SU-DHL-6 (cell line): ENCODE data around the gene ZNF333.

ENCODE experiments used
- H2AFZ ChIP-seq: fragments of 200-600 bp; sonication (generic); 2 replicates; pipeline ENCODE4 v1.6.1; 2014; ENCODE audit warnings: low read depth, mild to moderate bottlenecking, moderate library complexity, mixed read lengths, antibody characterized with exemption, low read length; ENCODE audit not compliant: severe bottlenecking
- H3F3A ChIP-seq: fragments of 200-600 bp; shearing (Covaris generic); 2 replicates; pipeline ENCODE4 v1.6.0; 2016; ENCODE audit warnings: antibody characterized with exemption, mild to moderate bottlenecking; ENCODE audit not compliant: insufficient read depth
- H3K27ac ChIP-seq: fragments of 200-600 bp; sonication (generic); 2 replicates; pipeline ENCODE4 v1.5.1; 2016; ENCODE audit warnings: low read depth, mild to moderate bottlenecking, low read length, moderate library complexity, mixed read lengths
- H3K27me3 ChIP-seq: fragments of 200-600 bp; sonication (generic), shearing (Covaris generic); 2 replicates; pipeline ENCODE4 v1.6.0; 2014; ENCODE audit warnings: mild to moderate bottlenecking, low read length
- H3K36me3 ChIP-seq: fragments of 200-600 bp; sonication (generic); 2 replicates; pipeline ENCODE4 v1.6.1; 2014; ENCODE audit warnings: mild to moderate bottlenecking, low read length, mixed read lengths
- H3K4me2 ChIP-seq: fragments of 300-600, 200-600 bp; shearing (Covaris generic), sonication (generic); 2 replicates; pipeline ENCODE4 v1.6.0; 2014; ENCODE audit warnings: low read length, low read depth, mild to moderate bottlenecking; ENCODE audit not compliant: poor library complexity, severe bottlenecking
- H3K4me3 ChIP-seq: fragments of 200-600 bp; sonication (generic); 2 replicates; pipeline ENCODE4 v1.5.1; 2014; ENCODE audit warnings: antibody characterized with exemption, low read length, mild to moderate bottlenecking, mixed read lengths; ENCODE audit not compliant: insufficient read depth, poor library complexity, severe bottlenecking
- H3K79me2 ChIP-seq: fragments of 200-600 bp; sonication (generic); 2 replicates; pipeline ENCODE4 v1.6.1; 2014; ENCODE audit warnings: mild to moderate bottlenecking, low read length, moderate library complexity; ENCODE audit not compliant: insufficient read depth
- H3K9ac ChIP-seq: fragments of 200-600 bp; sonication (generic); 2 replicates; pipeline ENCODE4 v1.7.0; 2014; ENCODE audit warnings: mild to moderate bottlenecking, low read length
- H3K9me2 ChIP-seq: fragments of 200-600 bp; sonication (generic); replicated peaks from 2 replicates; pipeline ENCODE4 v1.6.1; 2014; ENCODE audit warnings: low read length; ENCODE audit not compliant: insufficient read depth
- H3K9me3 ChIP-seq: fragments of 200-600 bp; sonication (generic); 2 replicates; pipeline ENCODE4 v1.6.1; 2014; ENCODE audit warnings: low read length, mixed read lengths; ENCODE audit not compliant: insufficient read depth
- H4K20me1 ChIP-seq: fragments of 200-600 bp; sonication (generic); 2 replicates; pipeline ENCODE4 v1.6.1; 2014; ENCODE audit warnings: low read depth, mild to moderate bottlenecking, antibody characterized with exemption, low read length, moderate library complexity, mixed read lengths
- EZH2phosphoT487 ChIP-seq: fragments of 200-600 bp; sonication (generic), shearing (Covaris generic); conservative IDR thresholded peaks from 2 replicates; pipeline ENCODE4 v1.6.1; 2018; ENCODE audit warnings: mild to moderate bottlenecking, antibody characterized with exemption, low read length, moderate library complexity, mixed read lengths
- TF ChIP-seq, protein P1 (sequence below): fragments of 200-600 bp; sonication (generic); IDR thresholded peaks from one replicate; pipeline ENCODE4 v1.5.1; 2017; ENCODE audit warnings: antibody characterized with exemption, mild to moderate bottlenecking, low read length, moderate library complexity; ENCODE audit not compliant: insufficient read depth, poor library complexity, severe bottlenecking

Gene ZNF333

DNA sequence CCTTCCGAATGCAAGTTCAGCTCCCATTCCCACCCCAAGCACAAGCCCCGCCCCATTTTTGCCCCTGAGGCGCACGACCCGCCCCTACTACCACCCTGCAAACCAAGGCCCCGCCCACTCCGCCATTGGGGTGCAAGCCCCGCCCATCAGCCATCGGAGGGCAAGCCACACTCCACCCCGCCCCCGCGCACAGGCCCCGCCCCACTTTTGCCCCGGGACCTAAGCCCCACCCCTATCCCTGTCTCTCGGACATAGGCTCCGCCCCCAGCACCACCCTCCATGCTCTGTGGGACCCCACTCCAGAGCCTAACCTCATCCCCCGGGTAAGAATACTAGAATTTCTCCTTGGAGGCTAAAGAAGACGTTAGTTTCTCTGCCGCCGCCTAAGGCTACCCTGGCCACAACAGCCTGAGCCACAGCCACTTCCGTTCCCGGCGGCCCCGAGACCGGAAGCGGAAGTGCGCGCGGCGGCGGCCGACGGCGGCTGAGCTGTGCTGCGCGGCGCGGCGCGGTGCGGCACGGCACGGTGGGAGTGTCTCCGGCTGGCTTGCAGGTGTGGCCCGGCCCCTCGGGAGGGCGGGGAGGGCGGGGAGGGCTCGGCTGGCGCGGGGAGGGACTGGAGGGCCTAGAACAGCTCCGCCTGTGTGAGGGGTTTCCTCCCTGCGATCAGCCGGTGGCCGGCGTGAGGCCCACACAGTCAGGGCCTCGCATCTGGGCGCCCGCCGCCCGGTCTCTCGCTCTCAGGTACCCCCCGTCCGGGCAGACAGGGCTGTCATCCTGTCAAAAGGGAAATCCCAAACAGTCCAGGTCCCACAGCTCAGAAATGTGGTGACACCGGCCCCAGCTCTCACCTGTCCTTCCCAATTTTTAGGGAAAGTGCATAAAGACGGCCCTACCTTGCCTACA is at the start of gene ZNF333:
ZNF333 (plus strand) TSS at position 451 of the 906 bp plus-strand sequence. CDS start 3,444 bp downstream, outside the sequence.
- Histone ChIP-seq H3K9me2 (no peaks in the 10 kb centered on the region), H4K20me1 (no peaks in the 10 kb centered on the region), H3K27me3 (no peaks in the 10 kb centered on the region), H3K27ac (peak within 1 kb of the TSS; percentile 98), H3K79me2 (no peaks in the 10 kb centered on the region), H3K4me3 (peak within 1 kb of the TSS; percentile 100), H3K4me2 (peak within 1 kb of the TSS; percentile 100), H2AFZ (peak within 1 kb of the TSS; percentile 97), H3F3A (peaks cover 11% of the 10 kb centered on the region), H3K9me3 (no peaks in the 10 kb centered on the region), H3K36me3 (no peaks in the 10 kb centered on the region), H3K9ac (peak within 1 kb of the TSS; percentile 87)
- TF ChIP-seq EZH2phosphoT487 = no peak
- TF ChIP-seq, protein P1, sequence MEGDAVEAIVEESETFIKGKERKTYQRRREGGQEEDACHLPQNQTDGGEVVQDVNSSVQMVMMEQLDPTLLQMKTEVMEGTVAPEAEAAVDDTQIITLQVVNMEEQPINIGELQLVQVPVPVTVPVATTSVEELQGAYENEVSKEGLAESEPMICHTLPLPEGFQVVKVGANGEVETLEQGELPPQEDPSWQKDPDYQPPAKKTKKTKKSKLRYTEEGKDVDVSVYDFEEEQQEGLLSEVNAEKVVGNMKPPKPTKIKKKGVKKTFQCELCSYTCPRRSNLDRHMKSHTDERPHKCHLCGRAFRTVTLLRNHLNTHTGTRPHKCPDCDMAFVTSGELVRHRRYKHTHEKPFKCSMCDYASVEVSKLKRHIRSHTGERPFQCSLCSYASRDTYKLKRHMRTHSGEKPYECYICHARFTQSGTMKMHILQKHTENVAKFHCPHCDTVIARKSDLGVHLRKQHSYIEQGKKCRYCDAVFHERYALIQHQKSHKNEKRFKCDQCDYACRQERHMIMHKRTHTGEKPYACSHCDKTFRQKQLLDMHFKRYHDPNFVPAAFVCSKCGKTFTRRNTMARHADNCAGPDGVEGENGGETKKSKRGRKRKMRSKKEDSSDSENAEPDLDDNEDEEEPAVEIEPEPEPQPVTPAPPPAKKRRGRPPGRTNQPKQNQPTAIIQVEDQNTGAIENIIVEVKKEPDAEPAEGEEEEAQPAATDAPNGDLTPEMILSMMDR = no peak

DNA sequence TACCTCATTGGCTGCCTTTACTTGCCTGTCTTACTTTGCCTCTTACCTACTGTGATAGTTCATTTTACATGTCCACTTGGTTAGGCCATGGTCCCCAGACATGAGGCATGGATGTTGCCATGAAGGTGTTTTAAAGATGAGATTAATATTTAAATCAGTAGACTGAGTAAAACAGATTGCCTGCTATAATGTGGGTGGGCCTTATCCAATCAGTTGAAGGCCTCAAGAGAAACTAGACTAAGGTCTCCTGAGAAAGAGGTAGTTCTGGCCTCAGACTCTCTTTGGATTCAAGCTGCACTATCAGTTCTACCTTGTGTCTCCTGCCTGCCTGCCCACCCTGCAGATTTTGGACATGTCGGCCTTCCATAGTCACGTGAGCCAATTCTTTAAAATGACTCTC is 41.3 kb upstream of the ZNF333 start:
- H3K9me3 ChIP-seq = no peaks in the 10 kb centered on the region
- TF ChIP-seq, protein P1 = no peak
- TF ChIP-seq EZH2phosphoT487 = no peak
- H3K27me3 ChIP-seq = no peaks in the 10 kb centered on the region

DNA sequence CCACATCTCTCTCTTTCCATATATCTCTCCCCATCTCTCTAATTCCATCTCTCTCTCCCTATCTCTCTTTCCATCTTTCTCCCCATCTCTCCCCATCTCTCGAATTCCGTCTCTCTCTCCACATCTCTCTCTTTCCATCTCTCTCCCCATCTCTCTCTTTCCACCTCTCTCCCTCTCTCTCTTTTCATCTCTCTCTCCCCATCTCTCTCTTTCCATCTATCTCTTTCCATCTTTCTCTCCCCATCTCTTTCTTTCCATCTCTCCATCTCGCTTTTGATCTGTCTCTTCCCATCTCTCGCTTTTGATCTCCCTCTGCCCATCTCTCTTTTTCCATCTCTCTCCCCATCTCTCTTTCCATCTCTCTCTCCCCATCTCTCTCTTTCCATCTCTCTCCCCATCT is 40.8 kb upstream of the ZNF333 start:
- Histone ChIP-seq H3K9ac (no peak overlapping the region), H3K9me3 (no peaks in the 10 kb centered on the region), H4K20me1 (no peaks in the 10 kb centered on the region), H3K9me2 (no peaks in the 10 kb centered on the region), H2AFZ (no peak overlapping the region), H3F3A (no peaks in the 10 kb centered on the region), H3K4me2 (no peak overlapping the region), H3K79me2 (no peaks in the 10 kb centered on the region), H3K36me3 (no peaks in the 10 kb centered on the region), H3K27me3 (no peaks in the 10 kb centered on the region), H3K27ac (no peak overlapping the region), H3K4me3 (no peak overlapping the region)
- TF ChIP-seq, protein P1 = no peak
- no peak for TF ChIP-seq EZH2phosphoT487

More for the DNA sequence above, 41.3 kb upstream of the ZNF333 start:
- no peaks in the 10 kb centered on the region for H3K9me2 ChIP-seq
- H3F3A ChIP-seq = no peaks in the 10 kb centered on the region
- H3K79me2 ChIP-seq = no peaks in the 10 kb centered on the region
- H3K9ac ChIP-seq = no peak overlapping the region
- no peaks in the 10 kb centered on the region for H3K36me3 ChIP-seq
- H3K4me2 ChIP-seq = no peak overlapping the region
- no peaks in the 10 kb centered on the region for H4K20me1 ChIP-seq
- no peak overlapping the region for H2AFZ ChIP-seq
- H3K4me3 ChIP-seq = no peak overlapping the region
- no peak overlapping the region for H3K27ac ChIP-seq
